Activated CD4-positive, alpha-beta T cell treated with anti-CD3 and anti-CD28 coated beads, Interleukin-2, Interleukin-6, amounts not matched to agents 100 ng/mL and 50 ng/mL, durations not matched to agents 16 hours and 8 hours (primary cell): ENCODE measurements around the gene CENPU.
A peak's percentile ranks its signal among the peaks of the same experiment; 100 is the strongest.
"Not testable (repeated sequence)": the region's sequence is repeated elsewhere in the genome, so short reads cannot be mapped to it uniquely, and the experiment has no call there.

Source experiments
- DNase-seq: peaks from one replicate; pipeline ENCODE4 v3.0.0-alpha.2; 2020

Gene CENPU

DNA sequence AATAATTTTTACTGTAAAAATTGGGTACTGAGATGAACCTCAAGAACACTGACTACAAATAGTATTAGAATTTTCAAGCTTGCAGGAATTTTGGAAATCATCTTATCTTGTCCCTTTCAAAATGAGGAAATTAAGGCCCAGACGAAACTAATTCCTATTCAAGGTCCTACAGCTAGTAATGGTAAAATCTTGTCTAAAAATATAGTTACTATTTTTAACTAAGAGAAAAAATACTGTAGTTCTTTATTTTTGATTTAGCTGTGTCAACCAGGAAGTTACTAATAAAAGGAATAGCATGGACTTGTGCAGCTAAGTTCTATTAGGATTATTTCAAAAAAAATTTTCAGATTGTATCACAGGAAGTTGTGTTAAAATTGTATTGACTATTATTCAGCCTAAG is 71.7 kb downstream of the CENPU start:
- DNase-seq, result no peak

DNA sequence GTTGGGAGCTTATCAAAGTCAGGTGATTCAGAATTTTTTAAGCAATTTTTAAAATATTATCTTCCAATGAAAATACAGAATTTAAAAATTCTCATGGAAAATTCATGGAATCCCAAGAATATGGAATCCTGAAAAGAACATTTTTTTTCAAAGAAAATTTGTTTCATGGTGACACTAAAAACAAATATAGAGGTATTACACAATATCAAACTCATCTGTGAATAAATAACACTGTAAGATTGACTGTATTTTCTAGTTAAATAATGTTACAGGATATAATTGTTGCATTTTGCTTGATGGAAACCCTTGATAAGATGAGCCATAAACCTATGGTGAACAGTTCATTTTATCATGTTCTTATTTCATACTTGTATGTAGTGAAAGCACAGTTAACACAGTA is 72.9 kb downstream of the CENPU start:
- no peak for DNase-seq

DNA sequence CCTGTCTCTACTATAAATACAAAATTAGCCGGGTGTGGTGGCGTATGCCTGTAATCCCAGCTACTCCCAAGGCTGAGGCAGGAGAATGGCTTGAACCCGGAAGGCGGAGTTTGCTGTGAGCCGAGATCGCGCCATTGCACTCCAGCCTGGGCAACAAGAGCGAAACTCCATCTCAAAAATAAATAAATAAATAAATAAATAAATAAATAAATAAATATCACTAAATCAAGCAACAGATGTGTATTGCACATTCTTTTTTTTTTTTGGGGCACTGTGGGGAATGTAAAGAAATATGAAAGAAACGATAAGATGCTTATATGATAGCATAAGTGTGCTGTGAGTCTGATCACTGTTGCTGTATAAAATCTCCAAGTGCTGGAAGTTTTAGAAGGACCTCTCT is 76.1 kb downstream of the CENPU start:
- not testable (repeated sequence) for DNase-seq

DNA sequence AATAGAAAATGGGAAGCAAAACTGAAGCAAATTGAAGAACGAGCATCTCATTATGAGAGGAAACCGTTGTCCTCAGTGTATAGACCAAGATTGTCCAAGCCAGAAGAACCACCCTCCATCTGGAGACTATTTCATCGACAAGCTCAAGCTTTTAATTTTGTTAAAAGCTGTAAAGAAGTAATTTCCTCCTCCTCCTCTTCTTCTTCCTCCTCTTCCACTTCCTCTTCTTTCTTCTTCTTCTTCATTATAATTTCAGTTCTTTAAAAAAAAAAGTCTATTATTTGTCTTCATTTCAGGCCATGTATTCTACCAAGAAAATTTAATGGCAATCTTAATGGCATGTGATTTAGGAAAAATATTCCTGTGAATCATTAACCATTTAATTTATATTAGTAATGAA is 76.8 kb downstream of the CENPU start:
- no peak for DNase-seq

DNA sequence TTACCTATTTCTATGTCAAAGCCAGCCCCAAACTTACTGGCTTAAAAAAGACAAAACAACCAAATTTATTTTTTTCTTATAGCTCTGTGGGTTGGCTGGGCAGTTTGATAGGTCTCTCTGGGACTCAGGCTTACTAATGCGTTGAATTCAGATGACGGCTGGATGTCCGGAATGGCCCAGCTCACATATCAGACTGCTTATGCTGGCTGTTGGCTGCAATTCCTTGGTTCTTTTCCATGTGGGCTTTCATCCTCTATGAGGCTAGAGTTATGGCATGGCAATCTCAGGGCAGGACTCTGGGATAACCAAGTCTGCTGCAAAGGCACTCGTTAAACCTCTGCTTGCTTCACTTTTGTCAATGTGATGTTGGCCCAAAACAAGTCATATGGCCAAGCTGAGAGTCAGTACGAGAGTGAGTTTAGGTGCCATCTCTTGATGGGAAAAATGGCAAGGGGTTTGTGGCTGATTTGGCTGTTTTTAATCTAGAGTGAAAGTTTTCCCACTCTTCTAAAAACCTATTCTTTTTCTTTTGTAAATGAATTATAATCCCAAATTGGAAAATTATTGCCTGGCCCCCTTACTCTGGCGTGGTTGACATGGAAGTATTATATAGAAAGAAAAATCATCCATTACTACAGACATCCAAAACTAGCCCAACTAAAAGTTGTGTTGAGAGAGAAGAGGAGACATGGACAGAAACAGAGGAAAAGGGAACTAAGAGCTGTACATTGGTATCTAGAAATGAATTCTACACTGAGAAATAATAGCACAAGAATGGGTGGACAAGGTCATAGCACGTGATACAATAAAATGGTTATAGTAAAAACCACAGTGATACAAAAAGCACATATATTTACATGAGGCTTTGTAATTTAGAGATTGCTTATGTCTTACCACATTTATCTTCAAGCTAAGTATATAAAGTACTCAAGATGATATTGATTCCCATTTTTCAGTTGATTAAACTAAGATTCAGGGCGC is 77.7 kb downstream of the CENPU start:
- no peak for DNase-seq

DNA sequence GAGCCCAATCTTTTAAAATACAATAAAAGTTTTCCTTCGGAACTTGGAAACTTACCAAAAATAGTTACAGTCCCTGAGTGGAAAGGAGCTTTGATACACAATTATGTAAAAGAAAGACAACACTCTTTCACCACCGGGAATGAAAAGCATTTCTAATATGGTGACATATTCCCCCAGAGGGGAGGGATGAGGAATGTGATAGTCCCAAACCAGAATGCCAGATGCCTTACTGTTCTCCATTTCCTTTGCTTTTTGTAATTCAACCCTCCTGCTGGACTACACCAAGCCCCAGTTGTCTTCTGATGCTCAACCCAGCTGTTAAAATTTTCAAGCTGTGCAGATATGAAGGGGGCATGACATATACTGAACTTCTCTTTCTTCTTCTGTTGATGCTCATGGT is 80.2 kb downstream of the CENPU start:
- DNase-seq, result no peak

DNA sequence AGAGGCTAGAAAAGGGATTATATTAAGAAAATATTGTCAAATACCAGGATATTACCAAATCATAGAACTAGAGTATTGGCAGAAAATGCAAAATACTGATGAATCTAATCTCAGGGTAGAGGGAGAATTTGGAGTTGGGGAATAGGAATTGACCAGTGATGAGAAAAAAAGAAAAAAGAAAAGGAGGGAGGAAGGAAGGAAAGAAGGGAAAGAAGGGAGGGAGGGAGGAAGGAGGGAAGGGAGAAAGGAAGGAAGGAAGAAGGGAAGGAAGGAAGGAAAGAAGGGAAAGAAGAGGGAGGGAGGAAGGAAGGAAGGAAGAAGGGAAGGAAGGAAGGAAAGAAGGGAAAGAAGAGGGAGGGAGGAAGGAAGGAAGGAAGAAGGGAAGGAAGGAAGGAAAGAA is 81.2 kb downstream of the CENPU start:
- DNase-seq, result not testable (repeated sequence)

DNA sequence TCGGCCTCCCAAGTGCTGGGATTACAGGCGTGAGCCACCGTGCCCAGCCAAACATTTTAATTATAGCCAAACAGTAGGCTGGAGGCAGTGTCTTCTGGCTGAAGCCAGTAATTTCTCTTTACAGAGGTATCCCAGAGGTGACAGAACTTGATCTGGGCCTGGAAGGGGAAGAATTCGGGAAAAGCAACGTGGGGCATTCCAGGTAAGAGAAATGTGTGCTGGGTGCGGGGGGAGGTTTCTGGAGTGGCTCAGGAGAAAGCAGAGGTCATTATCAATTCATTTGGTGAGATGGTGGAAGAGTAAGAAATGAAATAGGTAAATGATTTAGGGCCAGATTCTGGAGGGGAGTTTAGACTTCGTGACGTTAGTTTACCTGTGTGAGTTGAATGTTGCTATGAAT is 82.0 kb downstream of the CENPU start:
- no peak for DNase-seq

DNA sequence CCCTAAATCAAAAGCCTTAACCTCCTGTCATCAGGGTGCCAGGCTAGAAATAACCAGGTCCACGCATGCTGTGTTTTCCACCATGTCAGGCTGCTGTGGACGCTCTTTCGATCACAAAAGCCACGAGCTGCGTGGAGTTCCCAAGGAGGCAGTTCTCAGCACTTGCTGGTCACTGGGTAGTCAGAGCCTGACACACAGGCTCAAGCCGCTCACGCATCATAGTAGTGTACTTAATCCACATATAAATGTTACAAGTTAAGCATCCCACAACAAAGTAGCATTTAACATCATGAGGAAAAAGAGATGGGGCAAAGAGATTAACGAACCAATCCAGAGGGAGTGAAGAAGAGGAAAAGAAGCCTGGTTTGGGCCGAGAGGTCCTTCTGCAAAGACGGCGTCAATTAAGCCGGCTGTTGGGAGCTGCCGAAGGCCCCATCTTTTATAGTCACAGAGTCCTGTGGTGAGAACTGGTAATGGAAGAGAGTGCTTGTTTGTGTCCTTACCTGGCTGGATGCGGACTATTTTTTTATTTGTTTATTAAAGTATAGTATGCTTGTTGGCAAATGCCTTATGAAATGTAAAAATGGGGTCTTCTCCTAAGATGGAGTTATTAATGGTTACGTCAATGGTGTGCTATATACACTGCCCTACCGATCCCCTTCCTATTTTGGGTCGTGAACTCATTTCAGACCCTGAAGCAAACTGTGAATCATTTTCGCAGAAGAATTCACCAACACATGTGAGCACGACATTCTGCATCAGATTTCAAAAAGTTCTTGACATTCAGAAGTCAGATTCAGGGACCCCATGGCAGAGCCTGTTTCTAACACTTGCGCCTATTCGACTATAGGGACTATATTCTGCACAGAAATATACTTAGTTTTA is 83.7 kb downstream of the CENPU start:
- DNase-seq, result peak; percentile 32

DNA sequence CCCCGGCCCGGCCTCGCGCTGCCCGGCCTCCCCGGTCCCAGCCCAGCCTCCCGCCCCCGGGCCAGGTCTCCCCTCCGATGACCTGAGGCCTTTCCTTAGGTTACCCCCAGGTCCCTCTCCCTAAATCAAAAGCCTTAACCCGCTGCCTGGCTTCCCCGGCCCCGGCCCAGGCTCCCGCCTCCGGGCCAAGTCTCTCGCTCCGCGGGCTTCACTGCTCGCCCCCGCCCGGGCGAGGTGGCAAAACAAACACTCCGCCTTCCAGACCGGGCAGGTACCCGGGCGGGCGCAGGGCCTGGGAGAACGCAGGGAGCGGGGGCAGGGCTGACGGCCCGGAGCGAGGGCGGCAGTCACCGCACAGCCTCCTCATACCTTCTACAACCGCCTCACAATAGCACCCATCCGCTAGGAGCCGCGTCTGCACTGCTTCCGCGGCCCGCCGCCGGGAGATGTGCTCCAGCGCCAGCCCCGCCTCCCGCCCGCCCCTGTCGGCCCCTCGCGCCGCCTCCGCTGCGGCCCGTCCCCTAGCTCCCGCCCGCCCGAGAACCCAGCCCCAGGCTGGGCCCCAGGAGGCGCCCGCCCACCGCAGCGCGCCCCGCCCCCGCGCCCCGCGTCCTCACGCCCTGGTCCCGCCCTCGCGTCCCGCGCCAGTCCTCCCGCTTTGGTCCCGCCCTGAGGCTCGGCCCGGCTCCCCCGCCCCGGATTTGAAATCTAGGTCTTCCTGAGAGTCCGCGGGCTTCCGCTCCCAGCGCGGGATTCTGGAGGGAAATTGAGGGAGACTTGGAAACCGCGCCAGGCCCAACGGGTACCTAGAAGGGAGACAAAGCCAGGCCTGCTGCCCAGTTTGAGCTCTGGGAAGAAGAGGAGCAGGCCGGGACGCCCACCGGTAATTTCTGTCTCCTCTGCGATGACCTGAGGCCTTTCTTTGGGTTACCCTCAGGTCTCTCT is 84.6 kb downstream of the CENPU start, which contains the start of the genes CASP3 and PRIMPOL:
TSS of gene CASP3 (minus strand) at position 422 of the 945 bp plus-strand sequence. CDS start 10,994 bp downstream, outside the sequence.
TSS of gene PRIMPOL (plus strand) at position 713 of the 945 bp plus-strand sequence. CDS start 7,403 bp downstream, outside the sequence.
- peak; percentile 98 for DNase-seq

DNA sequence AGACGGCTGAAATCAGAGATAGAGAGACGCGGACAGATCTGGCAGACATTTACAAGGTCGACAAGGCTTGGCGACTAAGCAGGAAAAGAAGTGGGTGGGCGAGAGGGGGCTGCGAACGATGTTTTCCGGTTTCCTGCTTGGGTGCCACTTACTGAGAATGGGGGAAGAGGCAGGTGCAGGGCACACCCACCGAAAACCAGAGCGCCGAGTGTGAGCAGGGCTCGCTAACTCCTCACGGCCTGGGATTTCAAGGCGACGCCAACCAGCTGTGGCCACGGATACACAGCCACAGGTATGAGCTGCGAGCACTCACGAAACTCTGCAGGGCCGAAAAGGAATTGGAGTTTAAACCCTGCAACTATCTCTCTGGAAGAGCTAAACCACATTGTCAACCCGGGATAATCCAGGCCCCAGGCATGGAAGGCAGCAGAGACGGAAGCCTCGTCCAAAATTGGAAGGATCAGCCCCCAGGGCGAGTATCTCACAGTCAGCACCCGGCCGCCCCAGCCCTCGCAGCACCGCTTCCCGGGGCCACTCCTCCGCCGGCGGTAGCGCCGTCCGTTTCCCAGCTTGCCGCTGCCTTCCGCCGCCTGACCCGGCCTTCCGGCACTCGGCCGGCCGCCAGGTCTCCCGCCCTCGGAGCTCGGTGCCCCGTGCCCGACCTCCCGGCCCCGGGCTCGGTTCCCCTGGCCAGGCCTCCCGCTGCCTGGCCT is 85.4 kb downstream of the CENPU start:
- peak; percentile 57 for DNase-seq

DNA sequence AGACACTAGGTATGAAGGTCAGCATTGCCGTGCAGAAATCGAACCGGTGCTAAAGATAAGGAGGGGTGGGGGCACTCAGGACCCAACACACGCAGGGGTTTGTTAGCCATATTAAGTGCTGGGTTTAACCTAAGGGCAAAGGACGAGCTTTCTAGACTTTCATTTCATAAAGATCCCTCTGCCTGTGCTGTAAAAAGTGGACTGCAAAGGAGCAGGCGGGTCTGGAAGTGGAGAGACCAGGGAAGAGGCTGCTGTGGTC is 85.9 kb downstream of the CENPU start:
- DNase-seq, result no peak

DNA sequence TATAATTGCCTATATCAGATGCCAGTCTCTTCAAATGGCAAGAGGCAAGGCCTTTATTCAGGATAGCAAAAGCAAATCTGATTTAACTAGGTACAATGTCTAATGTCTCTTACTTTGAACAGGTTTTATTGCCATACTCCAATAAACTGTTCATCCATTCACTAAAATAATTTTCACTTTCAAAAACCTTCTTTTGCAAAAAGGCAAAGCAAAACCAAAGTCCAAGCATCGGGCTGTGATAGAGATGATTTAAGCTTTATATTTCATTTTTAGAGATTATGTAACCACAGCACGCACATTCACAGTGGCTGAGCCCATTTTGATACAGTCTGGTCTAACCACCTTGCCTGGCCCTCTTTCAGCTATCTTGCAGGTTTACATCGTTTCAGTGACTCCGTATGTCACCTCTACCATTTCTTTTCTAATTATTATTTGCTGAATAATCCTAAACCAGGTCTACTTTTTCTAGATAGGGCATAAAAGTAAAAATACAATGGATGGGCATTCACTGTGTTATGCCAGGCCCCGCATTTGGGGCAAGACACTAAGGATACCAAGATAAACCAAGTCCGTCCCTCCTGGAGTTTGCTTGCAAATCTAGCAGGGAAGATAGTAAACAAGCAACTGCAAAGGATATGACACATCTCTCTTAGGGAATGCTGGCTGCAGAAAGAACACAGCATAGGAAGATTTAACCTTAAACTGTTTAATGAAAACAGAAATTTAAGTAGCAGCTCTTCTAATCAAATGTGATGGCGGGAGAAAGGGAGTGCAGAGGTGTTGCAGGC is 86.4 kb downstream of the CENPU start:
- no peak for DNase-seq

DNA sequence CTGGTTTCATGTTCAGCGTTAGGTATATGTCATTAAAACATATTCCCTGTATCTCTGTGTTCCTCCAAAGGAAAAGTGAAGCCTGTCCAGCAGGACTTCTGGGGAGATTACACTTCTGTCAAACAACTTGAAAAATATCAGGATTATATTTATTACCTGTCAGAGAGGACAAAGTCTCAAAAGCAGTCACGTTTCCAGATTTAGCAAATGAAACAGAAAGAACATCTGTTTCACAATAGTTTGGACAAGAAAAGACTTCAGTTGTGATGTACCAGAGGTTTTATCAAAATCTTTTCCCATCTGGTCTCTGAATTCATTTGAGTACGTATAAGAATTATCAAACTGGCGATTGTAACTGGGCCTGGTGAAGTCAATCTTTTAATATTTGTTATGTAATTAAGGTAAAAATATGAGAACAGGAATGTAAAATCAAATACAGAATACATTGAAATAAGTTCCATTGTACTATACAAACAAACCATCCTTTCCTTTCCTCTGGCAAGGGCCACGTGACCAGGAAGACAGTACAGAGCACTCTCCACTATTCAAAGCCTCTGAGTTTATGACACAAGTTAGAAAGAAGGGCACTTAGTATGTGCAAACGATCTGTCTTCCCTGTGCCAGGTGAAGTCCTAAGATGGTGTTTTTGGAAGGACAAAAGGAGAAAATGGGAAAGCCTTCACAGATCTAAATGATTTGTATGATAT is 87.8 kb downstream of the CENPU start:
- DNase-seq, result no peak

DNA sequence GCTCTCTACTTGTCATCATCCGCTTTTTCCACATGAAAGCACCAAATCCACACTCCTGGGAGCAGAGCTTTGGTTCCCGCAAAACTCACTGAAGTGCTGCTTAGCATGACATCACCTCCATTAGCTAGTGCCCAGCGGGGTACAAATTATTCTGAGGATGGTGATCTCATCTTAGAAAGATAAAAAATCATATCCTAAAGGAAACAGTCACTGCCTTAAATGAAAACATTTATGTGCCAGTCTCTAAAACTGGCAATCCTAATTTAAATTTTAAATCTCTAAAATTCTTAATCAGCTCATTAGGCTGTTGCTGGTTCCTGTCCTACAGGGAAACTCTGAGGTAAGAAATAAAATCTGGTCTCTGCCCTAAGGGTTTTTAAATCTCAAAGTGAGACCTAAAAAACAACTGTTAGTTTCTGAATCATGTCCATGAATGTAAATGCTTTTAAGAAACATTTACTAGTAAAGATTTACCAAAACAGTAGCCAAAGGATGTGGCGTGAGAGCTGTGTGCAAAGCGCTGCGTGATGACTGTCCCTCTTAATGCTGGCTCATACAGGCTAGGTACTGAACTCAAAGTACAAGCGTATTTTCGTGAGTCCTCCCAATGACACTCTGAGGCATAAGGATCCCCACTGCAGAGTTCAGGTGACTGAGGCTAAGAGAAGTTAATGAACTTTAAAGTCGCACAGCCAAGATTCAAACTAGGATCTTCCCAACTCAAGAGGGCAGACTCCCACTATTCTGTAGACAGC is 89.2 kb downstream of the CENPU start:
- peak; percentile 58 for DNase-seq
